Neural cell (in vitro differentiated cells): ENCODE results near the gene USP13. TPM values are rescaled to one million over a fixed set of nuclear protein-coding genes. Genes with fewer than 3 reads are reported as not detected.
A peak's percentile ranks its signal among the peaks of the same experiment; 100 is the strongest.

Experiments
- H2AFZ ChIP-seq: fragments of 200-600, 300-800 bp; sonication (generic), shearing (Covaris generic); 2 replicates; pipeline ENCODE4 v1.6.0; 2014; ENCODE audit warnings: low read depth, mild to moderate bottlenecking, antibody characterized with exemption, low read length, moderate library complexity
- H3F3A ChIP-seq: fragments of 200-600 bp; shearing (Covaris generic); 2 replicates; pipeline ENCODE4 v1.6.1; 2016; ENCODE audit warnings: mild to moderate bottlenecking, moderate library complexity, mixed read lengths, antibody characterized with exemption, low read length; ENCODE audit not compliant: insufficient read depth, poor library complexity, severe bottlenecking
- H3K27ac ChIP-seq: fragments of 200-600, 300-800 bp; sonication (generic), shearing (Covaris generic); 2 replicates; pipeline ENCODE4 v1.5.1; 2014; ENCODE audit warnings: mild to moderate bottlenecking, low read length, moderate library complexity
- H3K27me3 ChIP-seq: fragments of 300-800, 200-600 bp; sonication (generic), shearing (Covaris generic); 2 replicates; pipeline ENCODE4 v1.6.0; 2014; ENCODE audit warnings: mild to moderate bottlenecking, low read depth, low read length, moderate library complexity; ENCODE audit not compliant: insufficient read depth
- H3K36me3 ChIP-seq: fragments of 300-800, 200-600 bp; sonication (generic), shearing (Covaris generic); 2 replicates; pipeline ENCODE4 v1.5.1; 2014; ENCODE audit warnings: mild to moderate bottlenecking, antibody characterized with exemption, low read length, moderate library complexity; ENCODE audit not compliant: insufficient read depth
- H3K4me2 ChIP-seq: fragments of 300-800, 200-600 bp; sonication (generic), shearing (Covaris generic); 2 replicates; pipeline ENCODE4 v1.6.0; 2014; ENCODE audit warnings: mild to moderate bottlenecking, low read length
- H3K4me3 ChIP-seq: fragments of 300-800, 200-600 bp; sonication (generic), shearing (Covaris generic); 2 replicates; pipeline ENCODE4 v1.5.1; 2014; ENCODE audit warnings: mild to moderate bottlenecking, low read length, moderate library complexity
- H3K79me2 ChIP-seq: fragments of 200-600 bp; shearing (Covaris generic); replicated peaks from 2 replicates; pipeline ENCODE4 v1.6.0; 2014; ENCODE audit warnings: mild to moderate bottlenecking, low read length, moderate library complexity; ENCODE audit not compliant: insufficient read depth
- H3K9ac ChIP-seq: fragments of 300-800, 200-600 bp; sonication (generic), shearing (Covaris generic); 2 replicates; pipeline ENCODE4 v1.6.1; 2016; ENCODE audit warnings: mild to moderate bottlenecking, low read length, mixed read lengths
- H3K9me2 ChIP-seq: fragments of 200-600 bp; shearing (Covaris generic); 2 replicates; pipeline ENCODE4 v1.6.1; 2016; ENCODE audit warnings: mild to moderate bottlenecking, low read length, mixed read lengths; ENCODE audit not compliant: insufficient read depth
- H3K9me3 ChIP-seq: fragments of 200-600, 300-800 bp; sonication (generic), shearing (Covaris generic); 2 replicates; pipeline ENCODE4 v1.6.1; 2016; ENCODE audit warnings: mild to moderate bottlenecking, mixed run types, low read length, moderate library complexity, mixed read lengths
- H4K20me1 ChIP-seq: fragments of 200-600 bp; shearing (Covaris generic); 2 replicates; pipeline ENCODE4 v1.6.1; 2016; ENCODE audit warnings: mild to moderate bottlenecking, mixed run types; ENCODE audit not compliant: insufficient read depth
- CTCF ChIP-seq: fragments of 450-650 bp; IDR thresholded peaks from 2 replicates; pipeline ENCODE4 v1.5.1; 2014; ENCODE audit warnings: antibody characterized with exemption, mild to moderate bottlenecking, moderate library complexity; ENCODE audit not compliant: poor library complexity, severe bottlenecking
- EP300 ChIP-seq: fragments of 450-650 bp; conservative IDR thresholded peaks from 2 replicates; pipeline ENCODE4 v1.6.1; 2014; ENCODE audit warnings: antibody characterized with exemption, mild to moderate bottlenecking, moderate library complexity; ENCODE audit not compliant: poor library complexity, severe bottlenecking
- EZH2 ChIP-seq: fragments of 200-600, 300-800 bp; shearing (Covaris generic), sonication (generic); IDR thresholded peaks from 2 replicates; pipeline ENCODE4 v1.6.1; 2014; ENCODE audit warnings: antibody characterized with exemption, low read length, borderline replicate concordance, mild to moderate bottlenecking; ENCODE audit not compliant: insufficient read depth, poor library complexity, severe bottlenecking
- MXI1 ChIP-seq: fragments of 450-650 bp; conservative IDR thresholded peaks from 2 replicates; pipeline ENCODE4 v1.6.1; 2014; ENCODE audit warnings: antibody characterized with exemption, mild to moderate bottlenecking; ENCODE audit not compliant: poor library complexity, severe bottlenecking
- POLR2AphosphoS5 ChIP-seq: IDR thresholded peaks from 2 replicates; pipeline ENCODE4 v1.6.1; 2012
- RAD21 ChIP-seq: fragments of 450-650 bp; conservative IDR thresholded peaks from 2 replicates; pipeline ENCODE4 v1.6.1; 2014; ENCODE audit warnings: antibody characterized with exemption, mild to moderate bottlenecking, moderate library complexity
- SMC3 ChIP-seq: fragments of 450-650 bp; conservative IDR thresholded peaks from 2 replicates; pipeline ENCODE4 v1.6.1; 2014; ENCODE audit warnings: antibody characterized with exemption, mild to moderate bottlenecking, moderate library complexity; ENCODE audit not compliant: poor library complexity
- TAF1 ChIP-seq: IDR thresholded peaks from 2 replicates; pipeline ENCODE4 v1.6.1; 2012; ENCODE audit warnings: low read depth
- polyA plus RNA-seq: library from polyadenylated mRNA; depleted of rRNA; stranded (reverse); fragments of >200 nt; gene quantifications from 2 replicates; pipeline ENCODE4 v1.2.3, GENCODE V29; 2014
- TF ChIP-seq, protein P1 (sequence below): IDR thresholded peaks from 2 replicates; pipeline ENCODE4 v1.6.1; 2012; ENCODE audit warnings: borderline replicate concordance

Gene USP13
- polyA plus RNA-seq, 1 donor from 2014 or later: 3.8 TPM

DNA sequence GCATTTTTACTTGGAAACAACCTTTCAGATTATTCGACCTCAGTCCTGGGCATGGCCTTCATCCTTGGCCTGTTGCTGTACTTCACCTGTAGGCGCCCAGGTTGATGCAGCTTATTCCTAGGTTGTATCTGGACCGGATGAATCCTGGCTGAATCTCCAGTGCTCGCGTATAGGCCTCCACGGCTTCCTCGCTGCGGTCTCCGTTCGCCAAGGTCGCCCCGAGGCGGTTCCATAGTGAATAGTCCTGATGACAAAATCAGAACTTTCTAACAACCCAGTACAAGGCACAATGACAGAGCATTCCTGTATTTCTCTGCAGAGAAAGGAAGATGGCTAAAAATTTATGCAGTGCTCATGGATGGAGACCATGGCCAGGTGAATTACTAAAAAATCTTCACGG, 154.7 kb downstream of the USP13 start:
- no peak overlapping the region for H2AFZ ChIP-seq
- H3K9me3 ChIP-seq: no peaks in the 10 kb centered on the region
- no peak overlapping the region for H3K27ac ChIP-seq
- H3K36me3 ChIP-seq: no peaks in the 10 kb centered on the region
- no peak overlapping the region for H3K9ac ChIP-seq
- H3K27me3 ChIP-seq: no peaks in the 10 kb centered on the region
- no peaks in the 10 kb centered on the region for H3F3A ChIP-seq
- no peaks in the 10 kb centered on the region for H4K20me1 ChIP-seq
- no peak overlapping the region for H3K4me3 ChIP-seq
- TF ChIP-seq, protein P1, sequence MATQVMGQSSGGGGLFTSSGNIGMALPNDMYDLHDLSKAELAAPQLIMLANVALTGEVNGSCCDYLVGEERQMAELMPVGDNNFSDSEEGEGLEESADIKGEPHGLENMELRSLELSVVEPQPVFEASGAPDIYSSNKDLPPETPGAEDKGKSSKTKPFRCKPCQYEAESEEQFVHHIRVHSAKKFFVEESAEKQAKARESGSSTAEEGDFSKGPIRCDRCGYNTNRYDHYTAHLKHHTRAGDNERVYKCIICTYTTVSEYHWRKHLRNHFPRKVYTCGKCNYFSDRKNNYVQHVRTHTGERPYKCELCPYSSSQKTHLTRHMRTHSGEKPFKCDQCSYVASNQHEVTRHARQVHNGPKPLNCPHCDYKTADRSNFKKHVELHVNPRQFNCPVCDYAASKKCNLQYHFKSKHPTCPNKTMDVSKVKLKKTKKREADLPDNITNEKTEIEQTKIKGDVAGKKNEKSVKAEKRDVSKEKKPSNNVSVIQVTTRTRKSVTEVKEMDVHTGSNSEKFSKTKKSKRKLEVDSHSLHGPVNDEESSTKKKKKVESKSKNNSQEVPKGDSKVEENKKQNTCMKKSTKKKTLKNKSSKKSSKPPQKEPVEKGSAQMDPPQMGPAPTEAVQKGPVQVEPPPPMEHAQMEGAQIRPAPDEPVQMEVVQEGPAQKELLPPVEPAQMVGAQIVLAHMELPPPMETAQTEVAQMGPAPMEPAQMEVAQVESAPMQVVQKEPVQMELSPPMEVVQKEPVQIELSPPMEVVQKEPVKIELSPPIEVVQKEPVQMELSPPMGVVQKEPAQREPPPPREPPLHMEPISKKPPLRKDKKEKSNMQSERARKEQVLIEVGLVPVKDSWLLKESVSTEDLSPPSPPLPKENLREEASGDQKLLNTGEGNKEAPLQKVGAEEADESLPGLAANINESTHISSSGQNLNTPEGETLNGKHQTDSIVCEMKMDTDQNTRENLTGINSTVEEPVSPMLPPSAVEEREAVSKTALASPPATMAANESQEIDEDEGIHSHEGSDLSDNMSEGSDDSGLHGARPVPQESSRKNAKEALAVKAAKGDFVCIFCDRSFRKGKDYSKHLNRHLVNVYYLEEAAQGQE: no peak
- no peak for TF ChIP-seq MXI1
- TF ChIP-seq POLR2AphosphoS5: no peak
- no peak for TF ChIP-seq CTCF
- H3K9me2 ChIP-seq: no peaks in the 10 kb centered on the region
- no peak overlapping the region for H3K4me2 ChIP-seq
- H3K79me2 ChIP-seq: no peaks in the 10 kb centered on the region

DNA sequence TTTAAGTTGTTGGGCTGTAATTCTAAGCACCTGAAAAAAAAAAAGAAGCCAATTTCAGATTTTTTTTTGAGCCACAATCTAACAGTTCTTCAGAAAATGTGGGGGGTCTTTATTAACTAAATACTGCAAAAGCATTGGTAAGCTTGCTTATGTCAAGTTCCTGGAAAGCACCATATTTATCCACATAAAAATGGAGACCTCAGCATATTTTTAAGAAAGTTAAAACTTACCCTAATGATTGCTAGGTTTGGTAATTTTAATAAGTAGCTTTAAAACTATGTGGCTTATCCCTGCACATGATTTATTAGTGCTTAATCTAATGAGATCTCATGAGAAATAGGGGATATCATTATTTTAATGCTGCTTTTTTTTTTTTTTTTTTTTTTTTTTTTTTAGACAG, 156.8 kb downstream of the USP13 start:
- H3K79me2 ChIP-seq: no peaks in the 10 kb centered on the region
- H2AFZ ChIP-seq: no peak overlapping the region
- H3K4me2 ChIP-seq: no peak overlapping the region
- no peak overlapping the region for H3K9ac ChIP-seq
- H3K9me2 ChIP-seq: no peaks in the 10 kb centered on the region
- H3K4me3 ChIP-seq: no peak overlapping the region
- no peaks in the 10 kb centered on the region for H3K36me3 ChIP-seq
- no peaks in the 10 kb centered on the region for H4K20me1 ChIP-seq
- no peak overlapping the region for H3K27ac ChIP-seq
- H3K27me3 ChIP-seq: no peaks in the 10 kb centered on the region
- no peaks in the 10 kb centered on the region for H3K9me3 ChIP-seq
- H3F3A ChIP-seq: no peaks in the 10 kb centered on the region
- no peak for TF ChIP-seq POLR2AphosphoS5

- Histone ChIP-seq H3K4me2 (no peak overlapping the region), H3K36me3 (no peaks in the 10 kb centered on the region), H3K79me2 (no peaks in the 10 kb centered on the region), H3K27ac (no peak overlapping the region), H3K27me3 (no peaks in the 10 kb centered on the region), H3K9me3 (no peaks in the 10 kb centered on the region), H3K4me3 (no peak overlapping the region), H2AFZ (no peak overlapping the region), H3K9me2 (no peaks in the 10 kb centered on the region), H3K9ac (no peak overlapping the region), H4K20me1 (no peaks in the 10 kb centered on the region), H3F3A (no peaks in the 10 kb centered on the region)
- TF ChIP-seq MXI1: no peak
- TF ChIP-seq, protein P1: no peak
- TF ChIP-seq POLR2AphosphoS5: no peak
- TF ChIP-seq EZH2: no peak
- TF ChIP-seq RAD21: peak; percentile 87
- no peak for TF ChIP-seq EP300
- peak; percentile 87 for TF ChIP-seq SMC3
- peak; percentile 81 for TF ChIP-seq CTCF
- no peak for TF ChIP-seq TAF1
Observed at GRCh38 chr3:179811321-179812095, 158.7 kb downstream of the USP13 start.
